ENCODE data around the gene PARD6G.

Gene PARD6G

GRCh38 chr18:80253236-80253635, 5.9 kb upstream of the PARD6G start:
- TF ChIP-seq TARDBP (IDR thresholded peaks at IDR 0.05) (no peak), SP1 (IDR thresholded peaks at IDR 0.05) (no peak), ELF4 (IDR thresholded peaks at IDR 0.05) (no peak), CTBP1 (IDR thresholded peaks at IDR 0.05; ENCODE audit: borderline replicate concordance) (no peak), HDGF (IDR thresholded peaks at IDR 0.05; ENCODE audit: borderline replicate concordance) (no peak)
- no peak for DNase-seq (ENCODE audit: extremely low spot score)
- ChIA-PET CTCF (no interaction called here), POLR2A (no interaction called here)

GRCh38 chr18:80252136-80252535, 4.8 kb upstream of the PARD6G start:
- POLR2A ChIA-PET = no interaction called here
- TF ChIP-seq L3MBTL2 (conservative IDR thresholded peaks at IDR 0.05) (no peak), BHLHE40 (IDR thresholded peaks at IDR 0.05; ENCODE audit: borderline replicate concordance) (no peak), PKNOX1 (IDR thresholded peaks at IDR 0.05) (no peak), ELF4 (IDR thresholded peaks at IDR 0.05) (no peak), ZNF384 (IDR thresholded peaks at IDR 0.05) (no peak), NFRKB (IDR thresholded peaks at IDR 0.05) (no peak), FOXM1 (IDR thresholded peaks at IDR 0.05; ENCODE audit: borderline replicate concordance) (no peak), TARDBP (IDR thresholded peaks at IDR 0.05) (no peak), SUZ12 (IDR thresholded peaks at IDR 0.05) (no peak), CTBP1 (IDR thresholded peaks at IDR 0.05; ENCODE audit: borderline replicate concordance) (no peak), HDGF (IDR thresholded peaks at IDR 0.05; ENCODE audit: borderline replicate concordance) (no peak), LEF1 (IDR thresholded peaks at IDR 0.05; ENCODE audit: borderline replicate concordance) (no peak), SP1 (IDR thresholded peaks at IDR 0.05) (no peak), ARNT (IDR thresholded peaks at IDR 0.05) (no peak), FOXA1 (IDR thresholded peaks at IDR 0.05) (no peak), FOXK2 (IDR thresholded peaks at IDR 0.05) (no peak)
- DNase-seq (ENCODE audit: extremely low spot score) = no peak
- CTCF ChIA-PET = interaction anchor here (1.1 kb wide), 1 partner anchor 52 kb away, joined by 3 read pairs; no protein-coding TSS in a partner anchor

- CTCF ChIA-PET = interaction anchor here (1.1 kb wide), 1 partner anchor 52 kb away, joined by 3 read pairs; no protein-coding TSS in a partner anchor
- TF ChIP-seq FOXM1 (IDR thresholded peaks at IDR 0.05; ENCODE audit: borderline replicate concordance) (no peak), ARNT (IDR thresholded peaks at IDR 0.05) (no peak)
Observed at GRCh38 chr18:80251700-80252099, 4.4 kb upstream of the PARD6G start.

GRCh38 chr18:80250740-80251364, 3.5 kb upstream of the PARD6G start:
- no peak for DNase-seq (ENCODE audit: extremely low spot score)
- TF ChIP-seq CTBP1 (IDR thresholded peaks at IDR 0.05; ENCODE audit: borderline replicate concordance) (no peak), TARDBP (IDR thresholded peaks at IDR 0.05) (no peak), HDGF (IDR thresholded peaks at IDR 0.05; ENCODE audit: borderline replicate concordance) (no peak), FOXM1 (IDR thresholded peaks at IDR 0.05; ENCODE audit: borderline replicate concordance) (no peak), L3MBTL2 (conservative IDR thresholded peaks at IDR 0.05) (no peak), BHLHE40 (IDR thresholded peaks at IDR 0.05; ENCODE audit: borderline replicate concordance) (no peak), ELF4 (IDR thresholded peaks at IDR 0.05) (no peak), SP1 (IDR thresholded peaks at IDR 0.05) (no peak), FOXK2 (IDR thresholded peaks at IDR 0.05) (no peak), ZNF384 (IDR thresholded peaks at IDR 0.05) (no peak), LEF1 (IDR thresholded peaks at IDR 0.05; ENCODE audit: borderline replicate concordance) (no peak), SUZ12 (IDR thresholded peaks at IDR 0.05) (no peak), PKNOX1 (IDR thresholded peaks at IDR 0.05) (no peak), NFRKB (IDR thresholded peaks at IDR 0.05) (no peak), ARNT (IDR thresholded peaks at IDR 0.05) (no peak), FOXA1 (IDR thresholded peaks at IDR 0.05) (no peak)
- ChIA-PET CTCF (no interaction called here), POLR2A (no interaction called here)

More at GRCh38 chr18:80251700-80252099, 4.4 kb upstream of the PARD6G start:
- POLR2A ChIA-PET = no interaction called here
- DNase-seq (ENCODE audit: extremely low spot score) = no peak

- no peak for DNase-seq (ENCODE audit: extremely low spot score)
Observed at GRCh38 chr18:80249217-80250093, 2.1 kb upstream of the PARD6G start.

More at GRCh38 chr18:80249217-80250093, 2.1 kb upstream of the PARD6G start:
- ChIA-PET POLR2A (no interaction called here), CTCF (interaction anchor here (0.6 to 1.1 kb wide), 2 partner anchors 46 to 79 kb away, joined by 3 read pairs; no protein-coding TSS in a partner anchor)
- TF ChIP-seq PKNOX1 (IDR thresholded peaks at IDR 0.05) (no peak), FOXM1 (IDR thresholded peaks at IDR 0.05; ENCODE audit: borderline replicate concordance) (no peak), TARDBP (IDR thresholded peaks at IDR 0.05) (no peak), ELF4 (IDR thresholded peaks at IDR 0.05) (no peak), CTBP1 (IDR thresholded peaks at IDR 0.05; ENCODE audit: borderline replicate concordance) (no peak), FOXA1 (IDR thresholded peaks at IDR 0.05) (no peak), HDGF (IDR thresholded peaks at IDR 0.05; ENCODE audit: borderline replicate concordance) (no peak), FOXK2 (IDR thresholded peaks at IDR 0.05) (no peak), LEF1 (IDR thresholded peaks at IDR 0.05; ENCODE audit: borderline replicate concordance) (no peak), ZNF384 (IDR thresholded peaks at IDR 0.05) (no peak), BHLHE40 (IDR thresholded peaks at IDR 0.05; ENCODE audit: borderline replicate concordance) (no peak), SUZ12 (IDR thresholded peaks at IDR 0.05) (no peak), ARNT (IDR thresholded peaks at IDR 0.05) (no peak), SP1 (IDR thresholded peaks at IDR 0.05) (no peak), NFRKB (IDR thresholded peaks at IDR 0.05) (no peak), L3MBTL2 (conservative IDR thresholded peaks at IDR 0.05) (no peak)

All from HEK293T (cell line).